Activated naive CD4-positive, alpha-beta T cell treated with anti-CD3 and anti-CD28 coated beads, Interleukin-2, amount 10 ng/mL, durations not matched to agents 7 days and 5 days (primary cell): ENCODE results near the gene SVOPL.

Experiments
- CTCF ChIA-PET: fragments of 350-600 bp; sonication (Branson Sonifier 250); formaldehyde crosslinking; loops from one replicate; lab custom pipeline; 2021; ENCODE audit warnings: antibody characterized with exemption; lab: Charles Lee
- DNase-seq: peaks from one replicate; pipeline ENCODE4 v3.0.0-alpha.2; 2020
- H3K27ac Mint-ChIP-seq: one replicate; pipeline ENCODE4 v1.8.0; 2021; ENCODE audit warnings: mild to moderate bottlenecking, moderate library complexity, mixed read lengths
- H3K27me3 Mint-ChIP-seq: one replicate; pipeline ENCODE4 v1.8.0; 2021; ENCODE audit warnings: mild to moderate bottlenecking, mixed read lengths
- H3K36me3 Mint-ChIP-seq: one replicate; pipeline ENCODE4 v1.8.0; 2021; ENCODE audit warnings: mixed read lengths
- H3K4me1 Mint-ChIP-seq: one replicate; pipeline ENCODE4 v1.8.0; 2021; ENCODE audit warnings: mixed read lengths
- H3K4me3 Mint-ChIP-seq: one replicate; pipeline ENCODE4 v1.8.0; 2021; ENCODE audit warnings: mild to moderate bottlenecking, moderate library complexity, mixed read lengths
- H3K9me3 Mint-ChIP-seq: one replicate; pipeline ENCODE4 v1.8.0; 2021; ENCODE audit warnings: mixed read lengths

The SVOPL gene

GRCh38 chr7:138625849-138626230 lies 75.3 kb downstream of the SVOPL start:
- no peaks in the 10 kb centered on the region for H3K9me3 Mint-ChIP-seq
- DNase-seq = peak; percentile 51
- peak overlapping the region; percentile 96 for H3K27ac Mint-ChIP-seq
- CTCF ChIA-PET = no interaction called here
- peak overlapping the region; percentile 46 for H3K4me3 Mint-ChIP-seq
- H3K36me3 Mint-ChIP-seq = peaks cover 4% of the 10 kb centered on the region
- peaks cover 43% of the 10 kb centered on the region for H3K4me1 Mint-ChIP-seq
- peaks cover 4% of the 10 kb centered on the region for H3K27me3 Mint-ChIP-seq

- Mint-ChIP-seq H3K27ac (peak overlapping the region; percentile 96), H3K4me3 (peak overlapping the region; percentile 51), H3K27me3 (peaks cover 4% of the 10 kb centered on the region), H3K4me1 (peaks cover 42% of the 10 kb centered on the region), H3K9me3 (no peaks in the 10 kb centered on the region), H3K36me3 (peaks cover 4% of the 10 kb centered on the region)
- CTCF ChIA-PET = interaction anchor here (1.0 kb wide), 1 partner anchor 1033 kb away, joined by 3 read pairs; no protein-coding TSS in a partner anchor
- DNase-seq = peak; percentile 24
Observed at GRCh38 chr7:138625084-138625848, 75.9 kb downstream of the SVOPL start.

GRCh38 chr7:138622841-138623240 lies 78.3 kb downstream of the SVOPL start:
- Mint-ChIP-seq H3K27ac (no peak overlapping the region), H3K4me1 (peaks cover 39% of the 10 kb centered on the region), H3K27me3 (no peaks in the 10 kb centered on the region), H3K4me3 (no peak overlapping the region), H3K36me3 (peaks cover 4% of the 10 kb centered on the region), H3K9me3 (no peaks in the 10 kb centered on the region)
- DNase-seq = no peak
- CTCF ChIA-PET = no interaction called here

- CTCF ChIA-PET = no interaction called here
- Mint-ChIP-seq H3K27ac (no peak overlapping the region), H3K36me3 (no peaks in the 10 kb centered on the region), H3K27me3 (no peaks in the 10 kb centered on the region), H3K4me3 (no peak overlapping the region), H3K9me3 (no peaks in the 10 kb centered on the region), H3K4me1 (peaks cover 6% of the 10 kb centered on the region)
- no peak for DNase-seq
Observed at GRCh38 chr7:138618933-138619332, 82.2 kb downstream of the SVOPL start.

- Mint-ChIP-seq H3K9me3 (no peaks in the 10 kb centered on the region), H3K27ac (no peak overlapping the region), H3K27me3 (no peaks in the 10 kb centered on the region), H3K36me3 (no peaks in the 10 kb centered on the region), H3K4me3 (no peak overlapping the region), H3K4me1 (peaks cover 6% of the 10 kb centered on the region)
- DNase-seq = no peak
- CTCF ChIA-PET = no interaction called here
Observed at GRCh38 chr7:138618506-138618905, 82.7 kb downstream of the SVOPL start.

- H3K27ac Mint-ChIP-seq = no peak overlapping the region
- peaks cover 6% of the 10 kb centered on the region for H3K4me1 Mint-ChIP-seq
- H3K36me3 Mint-ChIP-seq = peaks cover 2% of the 10 kb centered on the region
- no peaks in the 10 kb centered on the region for H3K27me3 Mint-ChIP-seq
- no peak for DNase-seq
- CTCF ChIA-PET = interaction anchor here (0.8 kb wide), 1 partner anchor 123 kb away, joined by 3 read pairs; no protein-coding TSS in a partner anchor
- H3K9me3 Mint-ChIP-seq = no peaks in the 10 kb centered on the region
- no peak overlapping the region for H3K4me3 Mint-ChIP-seq
Observed at GRCh38 chr7:138616085-138616484, 85.1 kb downstream of the SVOPL start.

GRCh38 chr7:138613630-138614029 lies 87.5 kb downstream of the SVOPL start:
- Mint-ChIP-seq H3K9me3 (no peaks in the 10 kb centered on the region), H3K4me1 (peaks cover 6% of the 10 kb centered on the region), H3K27me3 (no peaks in the 10 kb centered on the region), H3K4me3 (no peak overlapping the region), H3K27ac (no peak overlapping the region), H3K36me3 (peaks cover 2% of the 10 kb centered on the region)
- CTCF ChIA-PET = no interaction called here
- DNase-seq = no peak

- H3K4me3 Mint-ChIP-seq = no peak overlapping the region
Observed at GRCh38 chr7:138610671-138611170, 90.4 kb downstream of the SVOPL start.

GRCh38 chr7:138608275-138608674 lies 92.9 kb downstream of the SVOPL start:
- no peak for DNase-seq
- CTCF ChIA-PET = no interaction called here
- no peaks in the 10 kb centered on the region for H3K27me3 Mint-ChIP-seq
- peaks cover under 1% of the 10 kb centered on the region for H3K36me3 Mint-ChIP-seq
- H3K27ac Mint-ChIP-seq = no peak overlapping the region
- H3K4me3 Mint-ChIP-seq = no peak overlapping the region
- H3K4me1 Mint-ChIP-seq = peaks cover 3% of the 10 kb centered on the region
- H3K9me3 Mint-ChIP-seq = peaks cover 2% of the 10 kb centered on the region

More at GRCh38 chr7:138610671-138611170, 90.4 kb downstream of the SVOPL start:
- H3K4me1 Mint-ChIP-seq = peaks cover 3% of the 10 kb centered on the region
- peaks cover 2% of the 10 kb centered on the region for H3K36me3 Mint-ChIP-seq
- no peaks in the 10 kb centered on the region for H3K27me3 Mint-ChIP-seq
- CTCF ChIA-PET = no interaction called here
- peaks cover 2% of the 10 kb centered on the region for H3K9me3 Mint-ChIP-seq
- H3K27ac Mint-ChIP-seq = no peak overlapping the region
- DNase-seq = no peak

- H3K9me3 Mint-ChIP-seq = peaks cover 2% of the 10 kb centered on the region
- H3K4me1 Mint-ChIP-seq = peaks cover 3% of the 10 kb centered on the region
- no peak overlapping the region for H3K27ac Mint-ChIP-seq
- H3K36me3 Mint-ChIP-seq = no peaks in the 10 kb centered on the region
- CTCF ChIA-PET = no interaction called here
- no peak overlapping the region for H3K4me3 Mint-ChIP-seq
- no peaks in the 10 kb centered on the region for H3K27me3 Mint-ChIP-seq
- no peak for DNase-seq
Observed at GRCh38 chr7:138607216-138608126, 93.7 kb downstream of the SVOPL start.

GRCh38 chr7:138606236-138606635 lies 94.9 kb downstream of the SVOPL start:
- DNase-seq = no peak
- H3K27ac Mint-ChIP-seq = no peak overlapping the region
- peaks cover 2% of the 10 kb centered on the region for H3K9me3 Mint-ChIP-seq
- H3K4me3 Mint-ChIP-seq = no peak overlapping the region
- no peaks in the 10 kb centered on the region for H3K27me3 Mint-ChIP-seq
- peaks cover 3% of the 10 kb centered on the region for H3K4me1 Mint-ChIP-seq
- CTCF ChIA-PET = no interaction called here
- H3K36me3 Mint-ChIP-seq = no peaks in the 10 kb centered on the region

- Mint-ChIP-seq H3K36me3 (no peaks in the 10 kb centered on the region), H3K4me3 (no peak overlapping the region), H3K27me3 (no peaks in the 10 kb centered on the region), H3K4me1 (peaks cover 3% of the 10 kb centered on the region), H3K9me3 (peaks cover 2% of the 10 kb centered on the region), H3K27ac (no peak overlapping the region)
- CTCF ChIA-PET = no interaction called here
- DNase-seq = no peak
Observed at GRCh38 chr7:138603549-138604318, 97.4 kb downstream of the SVOPL start.

- H3K9me3 Mint-ChIP-seq = peaks cover 2% of the 10 kb centered on the region
- H3K36me3 Mint-ChIP-seq = no peaks in the 10 kb centered on the region
- H3K4me3 Mint-ChIP-seq = no peak overlapping the region
- no peak for DNase-seq
- H3K27me3 Mint-ChIP-seq = no peaks in the 10 kb centered on the region
- H3K27ac Mint-ChIP-seq = no peak overlapping the region
- H3K4me1 Mint-ChIP-seq = no peaks in the 10 kb centered on the region
- CTCF ChIA-PET = no interaction called here
Observed at GRCh38 chr7:138602451-138602850, 98.7 kb downstream of the SVOPL start.

- H3K4me3 Mint-ChIP-seq = no peak overlapping the region
- DNase-seq = no peak
- H3K36me3 Mint-ChIP-seq = no peaks in the 10 kb centered on the region
- H3K9me3 Mint-ChIP-seq = no peaks in the 10 kb centered on the region
- CTCF ChIA-PET = no interaction called here
- no peak overlapping the region for H3K27ac Mint-ChIP-seq
- no peaks in the 10 kb centered on the region for H3K4me1 Mint-ChIP-seq
- H3K27me3 Mint-ChIP-seq = no peaks in the 10 kb centered on the region
Observed at GRCh38 chr7:138595454-138595853, 105.7 kb downstream of the SVOPL start.
